CD4-positive, alpha-beta T cell (primary cell): ENCODE results near the gene NDOR1. TPM values are rescaled to one million over a fixed set of nuclear protein-coding genes. Genes with fewer than 3 reads are reported as not detected.

Experiments
- ATAC-seq: fragments of 200-7000 bp; cut with Tn5 transposase; one replicate; pipeline ENCODE4 v1.10.0; 2022; ENCODE audit warnings: mild to moderate bottlenecking; ENCODE audit not compliant: poor library complexity
- CTCF ChIA-PET: fragments of 350-600 bp; sonication (Branson Sonifier 250); formaldehyde crosslinking; loops from one replicate; lab custom pipeline; 2021; ENCODE audit warnings: antibody characterized with exemption, inconsistent platforms; lab: Charles Lee
- POLR2A ChIA-PET: fragments of 350-600 bp; sonication (Branson Sonifier 250); formaldehyde crosslinking; loops from one replicate; lab custom pipeline; 2021; ENCODE audit warnings: antibody characterized with exemption, inconsistent platforms; lab: Charles Lee
- DNase-seq, 14 experiments: peaks; one replicate each; pipeline ENCODE4 v3.0.0-alpha.2; 2013 to 2020; ENCODE audit warnings: mixed read lengths in 2 of 14
- H3K27ac ChIP-seq, 2 donors: one replicate each; pipeline versions ENCODE4 v1.5.1 to v1.7.0; 2013; ENCODE audit warnings: low read length in 2 of 2, low read depth in 1 of 2, mild to moderate bottlenecking in 1 of 2
- H3K27me3 ChIP-seq, 2 experiments: 1 replicate in 1 of 2; 2 replicates in 1 of 2; pipeline versions ENCODE4 v1.6.1 to v1.7.0; 2013; ENCODE audit warnings: low read length in 2 of 2, control low read depth in 1 of 2, mild to moderate bottlenecking in 1 of 2, moderate library complexity in 1 of 2; ENCODE audit not compliant: insufficient read depth in 2 of 2, control insufficient read depth in 1 of 2
- H3K36me3 ChIP-seq: one replicate; pipeline ENCODE4 v1.6.1; 2013; ENCODE audit warnings: low read length, control low read depth; ENCODE audit not compliant: insufficient read depth
- H3K4me1 ChIP-seq: one replicate; pipeline ENCODE4 v1.6.1; 2013; ENCODE audit warnings: low read length, control low read depth; ENCODE audit not compliant: insufficient read depth
- H3K4me3 ChIP-seq: one replicate; pipeline ENCODE4 v1.5.1; 2013; ENCODE audit warnings: mild to moderate bottlenecking, low read length, moderate library complexity
- H3K9me3 ChIP-seq, 2 experiments: 1 replicate in 1 of 2; 2 replicates in 1 of 2; pipeline versions ENCODE4 v1.6.1 to v1.7.0; 2013; ENCODE audit warnings: low read length in 2 of 2, mild to moderate bottlenecking in 2 of 2, control low read depth in 1 of 2, moderate library complexity in 1 of 2; ENCODE audit not compliant: control insufficient read depth in 1 of 2, insufficient read depth in 1 of 2
- H3K27ac Mint-ChIP-seq: one replicate; pipeline ENCODE4 v1.8.0; 2020; ENCODE audit warnings: mixed read lengths
- H3K27me3 Mint-ChIP-seq: one replicate; pipeline ENCODE4 v1.8.0; 2021; ENCODE audit warnings: mixed read lengths
- H3K36me3 Mint-ChIP-seq: one replicate; pipeline ENCODE4 v1.8.0; 2021; ENCODE audit warnings: low read depth, mixed read lengths
- H3K4me1 Mint-ChIP-seq: one replicate; pipeline ENCODE4 v1.8.0; 2021; ENCODE audit warnings: low read depth, mixed read lengths
- H3K4me3 Mint-ChIP-seq: one replicate; pipeline ENCODE4 v1.8.0; 2020; ENCODE audit warnings: mild to moderate bottlenecking, mixed read lengths
- H3K9me3 Mint-ChIP-seq: one replicate; pipeline ENCODE4 v1.8.0; 2020; ENCODE audit warnings: mixed read lengths
- intact Hi-C, 2 experiments: fragments of 100-400 bp; cut with DNase I in 1 of 2; cut with micrococcal nuclease in 1 of 2; formaldehyde crosslinking; loops; one replicate each; pipeline versions ENCODE4 v1.15.1 to v1.9.0; 2023 to 2025; cut with DNase I, micrococcal nuclease
- total RNA-seq, 174 experiments: library from RNA in 2 of 174; stranded (reverse) in 2 of 174; gene quantifications; one replicate each; pipeline ENCODE4 v1.2.3 and lab custom pipeline; 2021 to 2026
- TF ChIP-seq, protein P1 (sequence below): fragments of 200-600 bp; IDR thresholded peaks from one replicate; pipeline ENCODE4 v1.8.0; 2022; ENCODE audit warnings: antibody characterized with exemption, mild to moderate bottlenecking

Gene NDOR1
- total RNA-seq, 2 experiments from 2014 or later = 22.8 to 25.3 TPM

GRCh38 chr9:137168904-137169856 lies 36.3 kb upstream of the NDOR1 start:
- ChIA-PET CTCF (no interaction called here), POLR2A (no interaction called here)
- no peak overlapping the region for H3K27ac Mint-ChIP-seq
- no peak overlapping the region for H3K4me3 ChIP-seq
- DNase-seq (peak in 1 of 14 experiments; percentile 38), ATAC-seq (peak; percentile 34)
- H3K4me3 Mint-ChIP-seq = peak overlapping the region; percentile 38
- H3K27ac ChIP-seq = no peak overlapping the region
- peaks cover 0 to 48% of the 10 kb centered on the region in 2 experiments for H3K9me3 ChIP-seq
- H3K4me1 ChIP-seq = peaks cover 12% of the 10 kb centered on the region
- H3K36me3 Mint-ChIP-seq = no peaks in the 10 kb centered on the region
- intact Hi-C loops = no loop called here
- peaks cover 36% of the 10 kb centered on the region for H3K27me3 Mint-ChIP-seq
- H3K27me3 ChIP-seq = peaks cover 70 to 84% of the 10 kb centered on the region in 2 experiments
- H3K4me1 Mint-ChIP-seq = no peaks in the 10 kb centered on the region
- H3K9me3 Mint-ChIP-seq = no peaks in the 10 kb centered on the region
- H3K36me3 ChIP-seq = no peaks in the 10 kb centered on the region
- TF ChIP-seq, protein P1, sequence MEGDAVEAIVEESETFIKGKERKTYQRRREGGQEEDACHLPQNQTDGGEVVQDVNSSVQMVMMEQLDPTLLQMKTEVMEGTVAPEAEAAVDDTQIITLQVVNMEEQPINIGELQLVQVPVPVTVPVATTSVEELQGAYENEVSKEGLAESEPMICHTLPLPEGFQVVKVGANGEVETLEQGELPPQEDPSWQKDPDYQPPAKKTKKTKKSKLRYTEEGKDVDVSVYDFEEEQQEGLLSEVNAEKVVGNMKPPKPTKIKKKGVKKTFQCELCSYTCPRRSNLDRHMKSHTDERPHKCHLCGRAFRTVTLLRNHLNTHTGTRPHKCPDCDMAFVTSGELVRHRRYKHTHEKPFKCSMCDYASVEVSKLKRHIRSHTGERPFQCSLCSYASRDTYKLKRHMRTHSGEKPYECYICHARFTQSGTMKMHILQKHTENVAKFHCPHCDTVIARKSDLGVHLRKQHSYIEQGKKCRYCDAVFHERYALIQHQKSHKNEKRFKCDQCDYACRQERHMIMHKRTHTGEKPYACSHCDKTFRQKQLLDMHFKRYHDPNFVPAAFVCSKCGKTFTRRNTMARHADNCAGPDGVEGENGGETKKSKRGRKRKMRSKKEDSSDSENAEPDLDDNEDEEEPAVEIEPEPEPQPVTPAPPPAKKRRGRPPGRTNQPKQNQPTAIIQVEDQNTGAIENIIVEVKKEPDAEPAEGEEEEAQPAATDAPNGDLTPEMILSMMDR = no peak

GRCh38 chr9:137169896-137170358 lies 35.6 kb upstream of the NDOR1 start, which contains the start of gene LRRC26:
LRRC26 (minus strand) TSS chr9:137170051; CDS start chr9:137169943, 108 bp downstream.
- Histone ChIP-seq H3K27me3 (peaks cover 62 to 79% of the 10 kb centered on the region in 2 experiments), H3K27ac (no peak within 1 kb of the TSS), H3K4me1 (peaks cover 17% of the 10 kb centered on the region), H3K9me3 (peaks cover 0 to 48% of the 10 kb centered on the region in 2 experiments), H3K4me3 (no peak within 1 kb of the TSS), H3K36me3 (no peaks in the 10 kb centered on the region)
- intact Hi-C loops = loop anchor here in 1 of 2 experiments (10.0 kb wide), 1 partner anchor 45 kb away; no protein-coding TSS in a partner anchor
- TF ChIP-seq, protein P1 = no peak
- ChIA-PET CTCF (no interaction called here), POLR2A (no interaction called here)
- ATAC-seq = no peak
- Mint-ChIP-seq H3K36me3 (no peaks in the 10 kb centered on the region), H3K9me3 (no peaks in the 10 kb centered on the region), H3K27ac (no peak within 1 kb of the TSS), H3K27me3 (peaks cover 32% of the 10 kb centered on the region), H3K4me3 (peak within 1 kb of the TSS; percentile 38), H3K4me1 (no peaks in the 10 kb centered on the region)
- DNase-seq = no peak

GRCh38 chr9:137170486-137171148 lies 34.9 kb upstream of the NDOR1 start:
- Mint-ChIP-seq H3K4me3 (no peak overlapping the region), H3K9me3 (no peaks in the 10 kb centered on the region), H3K36me3 (no peaks in the 10 kb centered on the region), H3K27me3 (peaks cover 25% of the 10 kb centered on the region), H3K4me1 (no peaks in the 10 kb centered on the region), H3K27ac (no peak overlapping the region)
- DNase-seq (no peak), ATAC-seq (no peak)
- POLR2A ChIA-PET = no interaction called here
- intact Hi-C loops = loop anchor here in 1 of 2 experiments (10.0 kb wide), 1 partner anchor 46 kb away; no protein-coding TSS in a partner anchor
- Histone ChIP-seq H3K9me3 (peaks cover 0 to 42% of the 10 kb centered on the region in 2 experiments), H3K27ac (no peak overlapping the region), H3K27me3 (peaks cover 55 to 74% of the 10 kb centered on the region in 2 experiments), H3K4me1 (peaks cover 23% of the 10 kb centered on the region), H3K36me3 (no peaks in the 10 kb centered on the region), H3K4me3 (no peak overlapping the region)
- TF ChIP-seq, protein P1 = no peak
- CTCF ChIA-PET = no interaction called here
